H1 (cell line): Measurements from ENCODE around the gene ABCC6. TPM values are rescaled to one million over a fixed set of nuclear protein-coding genes. Genes with fewer than 3 reads are reported as not detected.

Experiments used
- CTCF ChIA-PET: fragments of 300-600 bp; sonication (Branson Sonifier 250); formaldehyde crosslinking; loops from one replicate; lab custom pipeline; 2021; ENCODE audit not compliant: partially characterized antibody; lab: Charles Lee
- POLR2A ChIA-PET: fragments of 300-600 bp; sonication (Branson Sonifier 250); formaldehyde crosslinking; loops from one replicate; lab custom pipeline; 2021; ENCODE audit warnings: inconsistent platforms; ENCODE audit not compliant: partially characterized antibody; lab: Charles Lee
- DNase-seq, 2 experiments: peaks; one replicate each; pipeline versions ENCODE4 v3.0.0 to v3.0.0-alpha.2; 2010 to 2022; ENCODE audit warnings: low spot score in 2 of 2, low read depth in 1 of 2, mixed read lengths in 1 of 2
- FAIRE-seq: peaks from 2 replicates; lab custom pipeline; 2011; peaks lifted over from hg19 to GRCh38; lab: Jason Lieb, UNC
- H2AFZ ChIP-seq: 2 replicates; pipeline ENCODE4 v1.8.1; 2012; ENCODE audit warnings: low read length, inconsistent platforms
- H2AK5ac ChIP-seq: 2 replicates; pipeline ENCODE4 v1.6.1; 2013; ENCODE audit warnings: low read depth, low read length
- H2BK120ac ChIP-seq: replicated peaks from 2 replicates; pipeline ENCODE3; 2013; ENCODE audit warnings: low read depth, low read length, inconsistent platforms
- H2BK12ac ChIP-seq: 2 replicates; pipeline ENCODE4 v1.6.1; 2013; ENCODE audit warnings: low read depth, low read length
- H2BK15ac ChIP-seq: 2 replicates; pipeline ENCODE4 v1.6.1; 2013; ENCODE audit warnings: low read length
- H2BK20ac ChIP-seq: 2 replicates; pipeline ENCODE4 v1.6.1; 2013; ENCODE audit warnings: low read length
- H2BK5ac ChIP-seq: 2 replicates; pipeline ENCODE4 v1.6.1; 2013; ENCODE audit warnings: low read depth, low read length
- H3K14ac ChIP-seq: 2 replicates; pipeline ENCODE4 v1.6.1; 2013; ENCODE audit warnings: inconsistent platforms; ENCODE audit not compliant: insufficient read length
- H3K18ac ChIP-seq: 2 replicates; pipeline ENCODE4 v1.6.1; 2013; ENCODE audit warnings: low read length; ENCODE audit errors: extremely low read depth
- H3K23ac ChIP-seq: 2 replicates; pipeline ENCODE4 v1.6.1; 2013; ENCODE audit warnings: inconsistent platforms; ENCODE audit not compliant: insufficient read length
- H3K23me2 ChIP-seq: 2 replicates; pipeline ENCODE4 v1.6.1; 2013; ENCODE audit warnings: low read depth, low read length
- H3K27ac ChIP-seq: 2 replicates; pipeline ENCODE4 v1.6.1; 2011; ENCODE audit warnings: low read depth, low read length, inconsistent platforms
- H3K27me3 ChIP-seq, 4 experiments: replicated peaks in 1 of 4; 1 replicate in 1 of 4; 2 replicates in 3 of 4; pipeline versions ENCODE4 v1.6.1 to v1.8.1; 2011 to 2013; ENCODE audit warnings: low read length in 3 of 4, mild to moderate bottlenecking in 3 of 4, inconsistent platforms in 2 of 4, mixed read lengths in 2 of 4, moderate library complexity in 1 of 4; ENCODE audit not compliant: control insufficient read depth in 3 of 4, insufficient read depth in 3 of 4; ENCODE audit errors: extremely low read depth in 1 of 4
- H3K36me3 ChIP-seq, 4 experiments: 2 replicates each; pipeline versions ENCODE4 v1.6.1 to v1.8.1; 2011 to 2013; ENCODE audit warnings: mild to moderate bottlenecking in 4 of 4, low read length in 3 of 4, moderate library complexity in 2 of 4, control low read depth in 1 of 4, inconsistent platforms in 1 of 4; ENCODE audit not compliant: insufficient read depth in 4 of 4, control insufficient read depth in 2 of 4
- H3K4ac ChIP-seq: replicated peaks from 2 replicates; pipeline ENCODE3; 2013; ENCODE audit warnings: low read length, low read depth, mixed read lengths, inconsistent platforms; ENCODE audit not compliant: insufficient read length
- H3K4me1 ChIP-seq, 4 experiments: replicated peaks in 1 of 4; 1 replicate in 1 of 4; 2 replicates in 3 of 4; pipeline versions ENCODE4 v1.6.1 to v1.8.1; 2011 to 2013; ENCODE audit warnings: low read length in 3 of 4, inconsistent platforms in 2 of 4, mixed read lengths in 1 of 4; ENCODE audit not compliant: insufficient read depth in 4 of 4, control insufficient read depth in 3 of 4
- H3K4me2 ChIP-seq, 2 experiments: 2 replicates each; pipeline versions ENCODE4 v1.6.1 to v1.8.1; 2011 to 2013; ENCODE audit warnings: low read depth in 2 of 2, low read length in 2 of 2, control low read depth in 1 of 2, inconsistent platforms in 1 of 2, mild to moderate bottlenecking in 1 of 2; ENCODE audit not compliant: insufficient read depth in 1 of 2
- H3K4me3 ChIP-seq, 4 experiments: fragments of 200-600, 300-600 bp in 1 of 4; sonication (generic), shearing (Covaris generic), sonication (Bioruptor Twin) in 1 of 4; 2 replicates each; pipeline versions ENCODE4 v1.5.1 to v1.8.1; 2011 to 2016; ENCODE audit warnings: low read length in 4 of 4, low read depth in 3 of 4, control low read depth in 2 of 4, inconsistent platforms in 2 of 4, mild to moderate bottlenecking in 2 of 4, mixed read lengths in 1 of 4, moderate library complexity in 1 of 4; ENCODE audit not compliant: insufficient read depth in 2 of 4; ENCODE audit errors: extremely low read depth in 1 of 4
- H3K56ac ChIP-seq: replicated peaks from 2 replicates; pipeline ENCODE3; 2013; ENCODE audit warnings: low read depth, mild to moderate bottlenecking, mixed read lengths, low read length, inconsistent platforms; ENCODE audit not compliant: insufficient read length
- H3K79me1 ChIP-seq: 2 replicates; pipeline ENCODE4 v1.6.1; 2013; ENCODE audit warnings: low read depth, low read length, control low read depth
- H3K79me2 ChIP-seq, 2 experiments: 2 replicates each; pipeline versions ENCODE4 v1.6.1 to v1.8.1; 2012 to 2013; ENCODE audit warnings: low read length in 2 of 2, mild to moderate bottlenecking in 2 of 2, inconsistent platforms in 1 of 2; ENCODE audit not compliant: insufficient read depth in 2 of 2, control insufficient read depth in 1 of 2
- H3K9ac ChIP-seq, 4 experiments: replicated peaks in 1 of 4; 1 replicate in 1 of 4; 2 replicates in 3 of 4; pipeline versions ENCODE4 v1.6.1 to v1.8.1; 2011 to 2013; ENCODE audit warnings: low read depth in 3 of 4, low read length in 3 of 4, control low read depth in 2 of 4, mild to moderate bottlenecking in 2 of 4, moderate library complexity in 2 of 4, inconsistent platforms in 1 of 4; ENCODE audit errors: extremely low read depth in 1 of 4
- H3K9me3 ChIP-seq, 2 experiments: 2 replicates each; pipeline versions ENCODE4 v1.6.1 to v1.8.1; 2012 to 2013; ENCODE audit warnings: mild to moderate bottlenecking in 2 of 2, moderate library complexity in 2 of 2, control low read depth in 1 of 2, inconsistent platforms in 1 of 2, low read depth in 1 of 2, low read length in 1 of 2, mixed read lengths in 1 of 2; ENCODE audit not compliant: insufficient read depth in 2 of 2
- H4K20me1 ChIP-seq, 2 experiments: replicated peaks in 1 of 2; 2 replicates each; pipeline versions ENCODE3 to v1.8.1; 2011 to 2013; ENCODE audit warnings: inconsistent platforms in 2 of 2, low read length in 2 of 2, mild to moderate bottlenecking in 1 of 2; ENCODE audit not compliant: insufficient read depth in 2 of 2, control insufficient read depth in 1 of 2
- H4K5ac ChIP-seq: 2 replicates; pipeline ENCODE4 v1.6.1; 2013; ENCODE audit warnings: low read length, low read depth, mixed read lengths, inconsistent platforms; ENCODE audit not compliant: insufficient read length
- H4K8ac ChIP-seq: 2 replicates; pipeline ENCODE4 v1.8.0; 2013; ENCODE audit warnings: mild to moderate bottlenecking, moderate library complexity, low read length, inconsistent platforms; ENCODE audit not compliant: insufficient read depth; ENCODE audit errors: extremely low read depth
- H4K91ac ChIP-seq: replicated peaks from 2 replicates; pipeline ENCODE3; 2013; ENCODE audit warnings: low read length, mixed read lengths, inconsistent platforms; ENCODE audit not compliant: insufficient read length
- CBX8 ChIP-seq: fragments of 300-800, 300-1000 bp; sonication (generic); IDR thresholded peaks from 2 replicates; pipeline ENCODE4 v1.7.1; 2016; ENCODE audit warnings: low read depth, low read length, borderline replicate concordance
- JUN ChIP-seq: IDR thresholded peaks from 2 replicates; pipeline ENCODE4 v1.6.1; 2011; ENCODE audit warnings: low read depth, mild to moderate bottlenecking, improper control_type of control experiment, low read length
- MAX ChIP-seq: IDR thresholded peaks from 2 replicates; pipeline ENCODE4 v1.6.1; 2012; ENCODE audit warnings: inconsistent platforms
- RBBP5 ChIP-seq: IDR thresholded peaks from 2 replicates; pipeline ENCODE4 v1.7.1; 2012; ENCODE audit warnings: low read depth, mild to moderate bottlenecking, inconsistent platforms, low read length, moderate library complexity, borderline replicate concordance
- SIX5 ChIP-seq: IDR thresholded peaks from 2 replicates; pipeline ENCODE4 v1.6.1; 2011; ENCODE audit warnings: mild to moderate bottlenecking, low read depth, low read length
- SP2 ChIP-seq: IDR thresholded peaks from 2 replicates; pipeline ENCODE4 v1.6.1; 2012; ENCODE audit warnings: mild to moderate bottlenecking, low read length, inconsistent platforms
- SRF ChIP-seq: IDR thresholded peaks from 2 replicates; pipeline ENCODE4 v1.6.1; 2011; ENCODE audit warnings: mild to moderate bottlenecking, low read depth, low read length, moderate library complexity
- TAF7 ChIP-seq: optimal IDR thresholded peaks from 2 replicates; pipeline ENCODE3; 2011; ENCODE audit warnings: low read depth, mild to moderate bottlenecking, inconsistent platforms, low read length, moderate library complexity, borderline replicate concordance
- TEAD4 ChIP-seq: IDR thresholded peaks from 2 replicates; pipeline ENCODE4 v1.6.1; 2012; ENCODE audit warnings: low read depth, low read length, inconsistent platforms, mixed read lengths
- WGBS, 2 experiments: shearing (Covaris generic) in 1 of 2; methylation state at CpG; one replicate each; pipeline versions ENCODE4 v1.1.6 to v1.1.7; 2013 to 2015; ENCODE audit warnings: low lambda C conversion rate in 2 of 2, mixed read lengths in 2 of 2, inconsistent platforms in 1 of 2, low coverage in 1 of 2, missing lambda C conversion rate in 1 of 2; ENCODE audit not compliant: insufficient replicate concordance in 2 of 2, insufficient coverage in 1 of 2, insufficient read length in 1 of 2; ENCODE audit errors: extremely low coverage in 1 of 2, missing lambda C conversion rate in 1 of 2; 5-methylcytosine and 5-hydroxymethylcytosine counted together
- polyA plus RNA-seq, 7 experiments: library from polyadenylated mRNA; depleted of rRNA in 3 of 7; stranded (reverse) in 5 of 7; unstranded in 2 of 7; fragments of >200 nt in 5 of 7; fragments of 200-250 nt in 2 of 7; gene quantifications; 1 replicate in 5 of 7; 2 replicates in 1 of 7; 4 replicates in 1 of 7; pipeline versions ENCODE4 v1.2.1 to v1.2.3, GENCODE V29; 2011 to 2013; ENCODE audit warnings: missing spikeins in 2 of 7, mixed read lengths in 2 of 7
- total RNA-seq: library from RNA; stranded (reverse); fragmentation: NEBNext Ultra II Directional; extraction: Animal tissue kit (Norgen Biotek cat#: 25700); gene quantifications from 2 replicates; pipeline ENCODE4 v1.2.1, GENCODE V29; 2021

The ABCC6 gene
- total and polyA plus RNA-seq, 2 of the 8 experiments (the other 6 are each of a cell fraction or from before 2014, with no cell fraction given): 1.6 to 1.8 TPM

- Histone ChIP-seq H4K91ac (no peak overlapping the region), H3K79me1 (no peaks in the 10 kb centered on the region), H3K4me3 (no peak overlapping the region), H2BK12ac (no peak overlapping the region), H2BK120ac (no peak overlapping the region), H3K23me2 (peaks cover 2% of the 10 kb centered on the region; the same call in 1 of the 2 replicates), H2AK5ac (no peak overlapping the region), H3K9ac (no peak overlapping the region), H2BK20ac (no peak overlapping the region), H4K5ac (no peak overlapping the region), H3K27ac (no peak overlapping the region), H3K4me2 (no peak overlapping the region), H3K14ac (no peak overlapping the region), H3K56ac (no peak overlapping the region), H3K79me2 (no peaks in the 10 kb centered on the region), H2AFZ (no peak overlapping the region), H3K4me1 (no peaks in the 10 kb centered on the region), H4K20me1 (no peaks in the 10 kb centered on the region), H3K18ac (no peak overlapping the region), H3K23ac (no peak overlapping the region), H2BK5ac (no peak overlapping the region), H2BK15ac (no peak overlapping the region), H3K4ac (no peak overlapping the region), H3K27me3 (no peaks in the 10 kb centered on the region), H3K9me3 (peaks cover 18 to 20% of the 10 kb centered on the region in 2 experiments), H4K8ac (no peak overlapping the region), H3K36me3 (no peaks in the 10 kb centered on the region)
- ChIA-PET CTCF (interaction anchor here (0.9 kb wide), 1 partner anchor 15 kb away, joined by 4 read pairs; no protein-coding TSS in a partner anchor), POLR2A (no interaction called here)
- DNase-seq (no peak), FAIRE-seq (no peak)
- WGBS, 2 experiments: 95% methylated on average over 4 of the region's 4 CpGs; no CpG with 5 or more reads in 1 of the 2 experiments
- TF ChIP-seq SIX5 (no peak), TEAD4 (no peak), RBBP5 (no peak), SRF (no peak), JUN (no peak), SP2 (no peak), CBX8 (no peak), MAX (no peak), TAF7 (no peak)
- TF ChIP-seq, all 59 proteins: peak for 0
Measured at GRCh38 chr16:16163109-16163508, 60.2 kb downstream of the ABCC6 start.
